Fibroblast of the aortic adventitia (primary cell): ENCODE results near the gene TCF7L1. TPM values are rescaled to one million over a fixed set of nuclear protein-coding genes. Genes with fewer than 3 reads are reported as not detected.

Experiments used
- DNase-seq: peaks from one replicate; pipeline ENCODE4 v3.0.0-alpha.2; 2010; ENCODE audit warnings: low read depth
- H3K4me3 ChIP-seq: 2 replicates; pipeline ENCODE4 v1.5.1; 2011; ENCODE audit warnings: low read depth, mild to moderate bottlenecking, control low read depth, low read length, moderate library complexity
- CTCF ChIP-seq: IDR thresholded peaks from 2 replicates; pipeline ENCODE4 v1.5.1; 2011; ENCODE audit warnings: mild to moderate bottlenecking, low read length, control low read depth, inconsistent platforms; ENCODE audit not compliant: insufficient read depth
- total RNA-seq: library from RNA; depleted of rRNA; stranded (reverse); fragments of >200 nt; gene quantifications from 2 replicates; pipeline ENCODE4 v1.2.3, GENCODE V29; 2012; ENCODE audit warnings: low replicate concordance

Gene TCF7L1
- total RNA-seq, 1 donor: 3.7 TPM

DNA sequence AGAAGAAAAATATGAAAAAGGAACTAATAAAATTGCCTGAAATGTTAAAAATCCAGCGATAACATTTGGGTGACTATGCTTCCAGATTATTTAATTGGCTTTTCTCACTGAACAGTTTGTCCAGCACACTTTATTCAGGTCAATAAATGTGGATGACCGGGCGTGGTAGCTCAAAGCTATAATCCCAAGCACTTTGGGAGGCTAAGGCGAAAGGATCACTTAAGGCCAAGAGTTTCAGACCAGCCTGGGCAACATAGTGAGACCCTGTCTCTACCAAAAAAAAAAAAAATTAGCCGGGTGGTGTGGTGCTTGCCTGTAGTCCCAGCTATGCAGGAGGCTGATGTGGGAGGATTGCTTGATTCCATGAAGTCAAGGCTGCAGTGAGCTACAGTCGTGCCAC, 139.2 kb downstream of the TCF7L1 start:
- DNase-seq: no peak
- no peak for TF ChIP-seq CTCF
- H3K4me3 ChIP-seq: no peak overlapping the region

DNA sequence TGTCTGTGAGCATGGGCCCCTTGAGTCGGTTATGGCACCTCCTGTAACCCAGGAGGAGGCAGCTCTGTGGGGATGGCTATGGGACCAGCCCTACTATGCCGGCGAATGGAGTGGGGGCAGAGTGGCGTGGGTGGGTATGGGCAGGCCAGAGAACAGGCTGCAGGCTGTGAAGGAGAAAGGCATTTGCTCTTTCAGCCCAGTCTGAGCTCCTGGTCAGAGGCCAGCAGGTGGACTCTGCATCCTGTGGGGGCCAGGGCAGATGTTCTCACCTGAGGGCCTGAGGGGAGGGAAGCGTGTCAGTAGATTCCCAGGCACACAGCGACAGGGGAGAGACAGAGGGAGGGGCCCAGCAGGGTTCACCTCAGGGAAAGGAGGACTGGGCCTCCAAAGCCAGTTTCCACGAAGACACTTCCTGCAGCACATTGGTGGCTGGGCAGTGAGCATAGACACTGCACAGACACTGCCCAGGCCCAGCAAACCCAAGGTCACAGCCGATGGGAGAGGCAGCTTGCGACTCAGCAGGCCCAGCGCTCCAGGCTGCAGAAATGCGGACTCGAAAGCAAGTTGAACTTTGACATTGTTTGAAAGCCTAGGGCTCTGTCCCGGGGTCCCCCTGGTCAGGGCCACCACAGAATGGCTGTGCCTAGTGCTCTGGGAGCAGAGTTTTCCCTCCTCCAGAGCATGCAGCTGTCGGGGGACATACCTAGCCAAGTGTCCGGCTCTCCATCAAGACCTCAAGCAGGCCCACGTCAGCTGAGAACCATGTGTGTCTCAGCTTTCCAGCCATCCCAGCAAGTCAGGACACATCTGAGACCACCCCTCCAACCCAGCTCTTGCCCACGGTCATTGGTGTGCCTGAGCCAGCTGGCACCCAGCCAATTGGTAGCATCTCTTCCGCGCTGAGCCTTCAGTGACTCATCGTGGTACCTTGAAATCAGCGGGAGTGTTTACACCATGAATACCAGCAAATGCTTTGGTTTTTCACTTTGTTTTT, 140.8 kb downstream of the TCF7L1 start:
- no peak for TF ChIP-seq CTCF
- no peak overlapping the region for H3K4me3 ChIP-seq
- peak; percentile 78 for DNase-seq

DNA sequence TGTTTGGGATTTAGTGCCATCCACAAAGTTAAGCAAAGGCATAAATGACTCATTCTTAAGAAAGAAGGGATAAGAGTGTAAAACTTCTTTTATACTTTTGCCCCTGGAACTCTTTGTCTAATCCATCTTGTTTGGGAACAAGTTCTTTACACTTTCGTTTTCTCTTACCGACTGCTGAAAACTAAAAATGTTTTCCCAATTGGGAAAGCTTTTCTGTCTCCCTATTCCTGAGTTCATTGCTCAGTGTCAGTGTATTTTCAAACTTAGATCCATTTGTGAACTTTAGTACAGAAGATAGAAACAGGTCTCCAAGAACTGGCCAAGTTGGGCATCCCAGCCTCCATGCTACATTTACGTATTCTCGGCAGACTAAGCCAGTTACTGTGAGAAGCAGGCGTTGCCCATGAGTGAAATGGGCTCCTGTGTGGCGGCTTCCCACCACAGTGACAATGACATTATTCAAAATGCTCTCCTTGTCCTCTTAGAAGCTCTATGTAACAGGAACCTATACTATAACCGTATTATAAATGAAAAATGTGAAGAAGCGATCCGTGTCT, 142.9 kb downstream of the TCF7L1 start:
- DNase-seq: peak; percentile 56
- peak overlapping the region; percentile 55 for H3K4me3 ChIP-seq
- no peak for TF ChIP-seq CTCF

DNA sequence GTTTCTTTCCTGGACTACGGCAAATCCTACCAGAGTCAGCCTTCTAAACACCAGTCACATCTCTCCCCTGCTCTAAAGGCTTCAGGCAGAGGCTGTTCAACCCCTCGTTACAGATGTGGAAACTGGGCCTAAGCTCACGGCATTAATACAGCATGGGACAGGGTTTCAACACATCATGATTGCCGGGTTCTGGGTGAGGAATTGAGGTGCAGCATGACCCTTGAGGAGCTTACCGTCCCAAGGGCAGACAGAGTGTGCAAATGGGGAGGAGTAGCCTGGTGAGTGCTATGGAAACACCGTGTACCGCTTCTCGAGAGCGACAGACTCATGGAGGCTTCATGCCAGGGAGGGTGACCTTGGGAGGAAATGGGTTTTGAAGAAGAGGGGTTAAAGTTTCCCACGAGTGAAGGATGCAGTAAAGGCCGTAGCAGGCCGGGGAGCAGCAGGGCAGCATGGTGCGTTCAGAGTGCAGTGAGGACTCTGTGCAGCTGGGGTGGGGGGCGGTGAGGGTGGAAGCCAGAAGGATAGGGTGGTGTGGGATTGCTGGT, 143.5 kb downstream of the TCF7L1 start:
- peak; percentile 43 for DNase-seq
- H3K4me3 ChIP-seq: no peak overlapping the region
- TF ChIP-seq CTCF: no peak

DNA sequence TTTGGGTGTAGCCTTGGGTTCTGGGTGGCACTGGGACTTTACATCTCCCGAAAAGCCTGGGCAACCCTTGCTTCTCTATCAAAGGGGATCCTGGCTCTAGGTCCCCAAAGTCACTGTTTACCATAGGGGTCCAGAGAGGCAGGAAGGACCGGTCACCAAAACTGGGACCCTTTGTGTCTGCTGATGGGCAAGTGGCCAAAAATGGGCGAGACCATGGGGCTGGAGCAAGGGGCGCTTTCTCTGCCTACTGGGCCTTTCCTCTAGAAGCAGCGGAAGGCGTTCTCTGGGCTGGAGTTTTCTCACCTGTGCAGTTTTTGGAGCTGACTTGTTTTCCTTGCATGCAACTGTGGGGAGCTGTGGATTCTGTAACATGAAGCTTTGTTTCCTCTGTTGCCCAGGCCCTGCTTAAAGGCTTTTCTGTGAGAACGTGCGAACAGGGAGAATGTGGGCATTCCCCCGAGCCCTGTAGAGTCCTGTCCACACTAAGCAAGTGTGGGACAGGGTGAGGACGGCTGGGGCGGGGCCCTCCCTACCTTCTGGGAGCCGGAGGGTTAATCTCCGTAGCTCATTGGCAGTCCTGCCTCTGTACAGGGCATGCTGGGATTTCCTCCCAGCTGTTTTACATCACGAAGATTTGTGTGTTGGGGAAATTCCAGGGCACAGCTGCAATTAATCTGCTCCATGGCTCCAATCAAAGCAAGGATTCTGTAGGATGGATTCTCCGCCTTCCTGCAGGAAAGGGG, 144.4 kb downstream of the TCF7L1 start:
- peak; percentile 94 for DNase-seq
- no peak for TF ChIP-seq CTCF
- peak overlapping the region; percentile 22 for H3K4me3 ChIP-seq

DNA sequence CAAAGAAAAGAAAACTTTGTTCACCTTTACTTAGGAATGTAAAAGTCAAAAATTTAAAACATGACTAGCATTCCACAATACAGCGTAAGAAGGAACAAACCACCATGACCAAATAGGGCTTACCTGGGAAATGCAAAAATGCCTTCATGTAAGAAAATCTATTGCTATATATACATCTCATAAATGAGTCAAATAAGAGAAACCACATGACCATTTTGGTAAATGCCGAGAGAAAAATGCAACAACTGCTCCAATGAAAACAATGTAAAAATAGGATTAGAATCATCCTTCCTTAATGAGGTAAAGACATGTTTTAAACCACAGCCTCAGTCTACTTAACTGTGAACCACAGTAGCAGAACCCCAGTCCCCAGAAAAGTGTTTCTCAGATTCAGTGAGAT, 145.2 kb downstream of the TCF7L1 start:
- DNase-seq: peak; percentile 75
- H3K4me3 ChIP-seq: no peak overlapping the region
- no peak for TF ChIP-seq CTCF
